Measurements from ENCODE around the gene THADA.
"Not testable (repeated sequence)": the region's sequence is repeated elsewhere in the genome, so short reads cannot be mapped to it uniquely, and the experiment has no call there.

Gene THADA

DNA sequence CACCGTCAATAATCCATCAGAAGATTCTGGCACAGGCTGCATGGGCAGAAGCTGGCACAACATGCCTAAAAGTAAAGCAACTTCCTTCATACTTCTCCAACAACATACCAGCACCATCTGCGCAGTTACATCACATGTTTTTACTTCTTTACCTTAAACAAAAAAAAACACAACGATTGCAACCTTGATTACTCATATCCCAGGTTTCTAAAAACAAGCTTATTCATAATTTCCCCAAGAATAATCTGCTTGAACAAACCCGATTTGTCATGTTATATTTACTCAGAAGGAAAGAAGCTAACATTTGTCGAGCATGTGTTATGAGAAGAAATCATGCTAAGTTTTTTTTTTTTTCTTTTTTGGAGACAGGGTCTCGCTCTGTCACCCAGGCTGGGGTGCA lies 54.7 kb downstream of the THADA start:
- no peak for DNase-seq (ENCODE audit: low read depth, low spot score)

GRCh38 chr2:43540021-43540779 lies 55.6 kb downstream of the THADA start:
- DNase-seq (ENCODE audit: low read depth, low spot score) = no peak

GRCh38 chr2:43539436-43539835 lies 56.4 kb downstream of the THADA start:
- no peak for DNase-seq (ENCODE audit: low read depth, low spot score)

DNA sequence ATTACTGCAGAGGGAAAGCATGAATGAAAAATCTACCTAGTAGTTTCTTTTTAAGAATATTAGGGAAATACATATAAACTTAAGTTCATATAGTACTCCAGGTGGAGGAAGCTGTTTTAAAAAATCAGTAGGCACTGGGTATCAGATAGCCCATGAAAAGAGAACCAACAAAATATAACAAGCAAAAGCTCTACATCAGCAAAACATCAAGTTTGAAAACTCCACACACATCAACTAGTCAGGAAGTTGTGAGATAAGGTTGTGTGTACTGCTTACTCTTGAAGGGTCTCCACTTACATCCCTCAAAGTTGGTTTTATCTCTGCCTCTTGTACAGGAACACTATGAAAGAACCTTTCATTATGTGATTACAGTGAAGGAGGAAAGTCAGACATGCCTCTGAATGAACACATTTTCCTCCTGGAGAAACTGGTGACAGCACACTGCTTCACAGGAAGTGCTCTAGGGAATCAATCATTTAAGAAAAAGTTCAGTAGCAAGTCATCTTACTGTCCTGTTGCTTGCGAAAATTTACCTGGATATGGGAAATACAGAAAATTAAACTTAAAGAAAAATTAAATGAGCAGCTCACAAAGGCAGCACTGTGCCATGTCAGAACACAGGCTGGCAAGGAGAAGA lies 57.7 kb downstream of the THADA start:
- DNase-seq (ENCODE audit: low read depth, low spot score) = no peak

GRCh38 chr2:43537137-43537536 lies 58.7 kb downstream of the THADA start:
- no peak for DNase-seq (ENCODE audit: low read depth, low spot score)

GRCh38 chr2:43534569-43534968 lies 61.3 kb downstream of the THADA start:
- DNase-seq (ENCODE audit: low read depth, low spot score) = no peak

GRCh38 chr2:43532572-43532971 lies 63.3 kb downstream of the THADA start:
- DNase-seq (ENCODE audit: low read depth, low spot score) = not testable (repeated sequence)

DNA sequence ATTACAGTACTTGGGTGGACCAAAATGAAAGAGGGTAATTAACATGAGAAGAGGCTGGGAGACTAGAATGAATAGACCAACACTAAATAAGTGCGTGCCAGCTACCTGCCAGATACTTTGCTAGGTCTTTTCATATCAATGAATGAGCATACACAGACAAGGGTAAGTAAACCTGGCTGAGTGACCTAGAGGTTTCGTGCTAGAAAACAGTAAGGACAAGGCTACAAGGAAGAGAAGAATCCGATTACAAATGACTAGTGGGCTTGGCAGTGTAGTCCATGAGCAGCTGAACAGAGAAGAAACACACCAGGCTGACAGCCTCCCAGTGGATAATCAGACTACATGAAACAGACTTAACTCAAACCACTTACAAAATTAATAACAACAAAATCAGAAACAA lies 64.6 kb downstream of the THADA start:
- DNase-seq (ENCODE audit: low read depth, low spot score) = no peak

DNA sequence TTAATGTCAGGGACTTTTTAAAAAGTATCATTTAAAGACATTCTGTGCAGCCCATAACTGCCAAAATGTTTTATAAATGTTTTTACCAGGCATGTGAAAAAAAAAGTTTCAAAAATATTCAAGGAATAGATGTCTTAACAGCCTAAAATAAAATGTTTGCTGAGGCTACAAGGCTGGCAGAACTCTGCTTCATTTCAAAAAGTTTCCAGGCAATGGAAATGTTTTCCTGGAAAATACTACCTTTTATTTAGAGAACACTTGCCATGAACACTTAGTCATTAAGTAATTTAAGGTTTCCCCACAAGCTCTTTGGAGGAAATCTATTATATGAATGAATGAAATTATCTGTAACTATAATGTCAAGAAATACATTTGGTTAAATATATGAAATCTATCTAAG lies 68.8 kb downstream of the THADA start:
- DNase-seq (ENCODE audit: low read depth, low spot score) = no peak

DNA sequence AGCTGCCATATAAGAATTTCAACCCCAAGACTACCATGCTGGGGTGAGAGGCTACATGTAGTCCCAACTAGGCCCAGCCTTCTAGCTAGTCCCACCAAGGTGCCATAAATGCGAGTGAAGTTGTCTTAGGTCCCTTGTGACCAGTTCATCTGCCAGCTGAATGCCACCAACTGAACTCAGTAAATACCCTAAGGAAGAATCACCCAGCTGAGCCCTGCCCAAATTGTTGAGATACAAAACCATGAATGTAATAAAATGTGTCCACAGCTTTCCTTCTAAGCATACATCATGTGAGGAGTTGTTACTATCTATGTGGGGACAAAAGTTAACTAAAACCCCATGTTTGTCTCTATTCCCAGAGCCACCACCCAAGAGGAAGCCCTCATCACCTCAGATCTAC lies 70.3 kb downstream of the THADA start:
- DNase-seq (ENCODE audit: low read depth, low spot score) = no peak

DNA sequence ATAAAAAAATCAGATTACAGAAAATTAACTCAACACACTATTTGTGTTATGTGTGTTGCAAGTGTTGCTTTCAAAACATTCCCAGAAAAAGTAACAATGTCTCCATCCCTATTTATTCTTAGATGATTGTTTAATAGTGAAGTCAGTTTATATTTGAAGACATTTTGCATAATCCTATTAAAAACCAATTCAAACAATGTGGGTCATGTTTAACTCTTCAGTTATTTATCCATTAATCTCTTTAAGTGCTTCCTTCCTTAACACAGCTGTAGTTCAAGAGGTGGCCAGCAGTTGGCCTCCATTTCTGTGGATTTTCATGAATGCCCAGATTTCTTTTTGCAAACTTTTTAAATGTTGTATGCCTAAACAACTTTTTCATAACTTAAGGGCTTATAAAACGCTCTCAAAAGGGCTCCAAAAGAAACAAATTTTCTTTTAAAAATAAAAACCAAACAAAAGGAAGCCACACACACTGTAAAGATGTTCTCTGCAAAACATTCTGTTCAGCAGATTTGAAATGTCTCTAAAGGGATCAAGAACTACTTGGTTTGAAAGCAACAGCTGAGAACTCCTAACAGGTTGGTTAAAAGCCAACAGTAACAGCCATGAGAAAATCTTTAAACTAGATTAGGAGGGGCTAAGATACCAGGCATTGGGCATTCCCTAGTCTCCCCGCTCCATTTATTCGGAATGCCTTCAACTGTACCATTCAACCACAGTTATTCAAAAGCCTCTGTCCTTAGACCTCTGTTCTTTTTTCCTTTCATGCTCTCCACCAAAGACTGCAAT lies 71.5 kb downstream of the THADA start:
- DNase-seq (ENCODE audit: low read depth, low spot score) = no peak

GRCh38 chr2:43522177-43522576 lies 73.7 kb downstream of the THADA start:
- no peak for DNase-seq (ENCODE audit: low read depth, low spot score)

DNA sequence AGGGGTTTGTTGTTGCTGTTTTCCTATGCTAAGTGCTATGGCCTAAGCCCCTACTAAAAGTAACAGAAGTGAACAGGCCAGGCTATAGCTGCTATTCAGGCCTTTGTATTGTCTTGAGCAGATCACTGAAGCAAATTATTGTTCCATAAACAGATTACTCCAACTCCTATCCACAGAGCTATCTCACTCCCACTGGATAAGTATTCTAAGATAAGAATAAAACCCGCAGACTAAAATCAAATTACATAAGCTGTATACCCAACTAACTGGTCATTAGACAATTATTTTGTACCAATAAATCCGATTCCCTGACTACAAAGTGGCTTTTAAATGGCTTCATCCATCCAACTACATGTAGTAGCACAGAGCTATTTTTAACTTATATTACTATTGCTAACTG lies 74.3 kb downstream of the THADA start:
- no peak for DNase-seq (ENCODE audit: low read depth, low spot score)

DNA sequence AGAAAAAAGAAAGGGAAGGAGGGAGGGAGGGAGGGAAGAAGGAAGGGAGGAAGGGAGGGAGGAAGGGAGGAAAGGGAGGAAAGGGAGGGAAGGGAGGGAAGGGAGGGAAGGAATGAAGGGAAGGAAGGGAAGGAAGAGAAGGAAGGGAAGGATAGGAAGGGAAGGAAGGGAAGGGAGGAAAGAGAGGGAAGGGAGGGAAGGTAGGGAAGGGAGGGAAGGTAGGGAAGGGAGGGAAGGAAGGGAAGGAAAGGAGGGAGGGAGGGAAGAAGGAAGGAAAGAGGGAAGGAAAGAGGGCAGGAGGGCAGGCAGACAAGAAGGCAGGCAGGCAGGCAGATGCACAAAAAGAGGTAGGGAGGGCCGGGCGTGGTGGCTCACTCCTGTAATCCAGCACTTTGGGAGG lies 74.9 kb downstream of the THADA start:
- no peak for DNase-seq (ENCODE audit: low read depth, low spot score)

DNA sequence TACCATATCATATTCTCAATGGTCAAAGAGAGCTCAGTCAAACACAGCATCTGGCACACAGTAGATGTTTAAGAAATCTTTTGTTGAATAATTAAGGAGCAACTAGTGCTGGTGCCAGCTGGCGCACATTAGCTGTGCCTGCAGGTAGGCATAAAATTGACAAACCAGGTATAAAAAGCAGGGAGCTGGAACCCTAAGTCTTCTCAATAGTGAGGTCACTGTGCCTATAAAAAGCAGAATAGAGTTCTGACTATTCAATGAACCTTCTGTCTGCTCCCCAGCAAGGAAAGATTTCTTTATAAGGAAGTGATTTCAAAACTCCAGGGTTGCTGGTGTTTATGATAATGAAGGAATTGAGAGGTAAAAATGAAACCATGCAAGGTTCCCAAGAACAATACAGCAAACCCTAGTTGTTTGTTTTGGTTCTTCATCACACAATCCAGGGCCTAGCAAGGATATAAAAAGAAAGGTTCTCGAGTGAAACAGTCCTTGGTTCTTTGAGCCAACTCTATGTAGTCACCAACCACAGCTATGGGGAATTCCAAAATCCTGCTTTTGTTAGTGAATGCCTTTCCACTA lies 76.1 kb downstream of the THADA start:
- DNase-seq (ENCODE audit: low read depth, low spot score) = no peak

GRCh38 chr2:43518718-43519117 lies 77.1 kb downstream of the THADA start:
- no peak for DNase-seq (ENCODE audit: low read depth, low spot score)

DNA sequence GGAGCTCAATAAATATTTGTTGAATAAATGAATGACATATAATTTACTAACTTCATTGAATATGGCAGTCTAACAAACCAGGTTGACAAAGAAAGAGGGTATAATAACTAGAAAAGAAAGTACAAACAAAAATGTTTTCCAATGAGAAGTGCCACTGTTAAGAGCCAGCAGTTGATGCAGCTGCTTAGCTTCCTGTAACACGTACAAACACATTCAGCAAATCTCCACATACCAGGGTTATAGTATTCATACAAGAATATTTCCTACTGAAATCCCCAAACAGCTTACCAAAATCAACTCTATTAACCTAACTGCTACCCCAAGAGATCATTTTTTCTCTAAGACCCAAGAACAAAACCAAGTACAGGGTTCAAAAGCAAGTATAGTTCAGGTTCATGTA lies 77.7 kb downstream of the THADA start:
- no peak for DNase-seq (ENCODE audit: low read depth, low spot score)

- DNase-seq (ENCODE audit: low read depth, low spot score) = no peak
Observed at GRCh38 chr2:43515807-43516497, 79.9 kb downstream of the THADA start.

DNA sequence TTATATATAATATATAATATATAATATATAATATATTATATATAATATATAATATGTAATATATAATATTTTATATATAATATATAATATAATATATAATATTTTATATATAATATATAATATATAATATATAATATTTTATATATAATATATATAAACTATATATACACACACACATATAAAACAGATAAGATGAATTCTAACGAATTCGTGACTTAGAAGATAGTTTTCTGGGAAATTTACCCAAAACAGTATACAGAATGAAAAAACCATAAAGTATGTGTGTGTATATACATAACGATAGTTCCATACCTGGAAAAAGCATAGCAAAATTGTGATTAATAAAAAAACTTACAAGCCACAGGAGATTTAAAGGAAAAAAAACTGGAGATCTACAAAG lies 80.6 kb downstream of the THADA start:
- DNase-seq (ENCODE audit: low read depth, low spot score) = no peak

- DNase-seq (ENCODE audit: low read depth, low spot score) = no peak
Observed at GRCh38 chr2:43513796-43514195, 82.0 kb downstream of the THADA start.

- DNase-seq (ENCODE audit: low read depth, low spot score) = no peak
Observed at GRCh38 chr2:43513216-43513615, 82.6 kb downstream of the THADA start.

DNA sequence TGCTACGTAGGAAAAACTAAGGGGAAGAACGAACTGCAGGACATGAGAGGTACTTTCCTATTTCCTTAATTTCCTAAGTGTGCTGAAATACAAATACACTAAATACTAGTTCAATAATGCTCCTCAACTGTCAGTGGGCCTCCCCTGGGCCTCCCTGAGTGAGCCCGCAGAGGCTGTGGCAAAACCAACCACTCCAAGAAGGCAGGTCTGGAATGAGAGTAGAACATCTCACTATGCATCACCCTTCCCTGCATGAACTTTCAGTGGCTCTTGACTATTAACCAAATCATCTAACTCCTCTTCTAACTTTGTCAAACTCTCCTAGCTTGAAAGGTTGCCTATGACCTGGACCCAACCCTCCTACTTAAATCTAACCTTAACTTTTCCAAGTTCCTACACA lies 84.6 kb downstream of the THADA start:
- no peak for DNase-seq (ENCODE audit: low read depth, low spot score)
